ENCODE results near the gene MEX3C. TPM values are rescaled to one million over a fixed set of nuclear protein-coding genes. Genes with fewer than 3 reads are reported as not detected.
A peak's percentile ranks its signal among the peaks of the same experiment; 100 is the strongest.

MEX3C gene
- 42.2 TPM for total RNA-seq

- DNase-seq, result peak; percentile 100
Observed at GRCh38 chr18:51197661-51198424, at the start of gene MEX3C. Gene MEX3C (minus strand): TSS chr18:51197681. CDS start chr18:51197320, 361 bp downstream.

DNA sequence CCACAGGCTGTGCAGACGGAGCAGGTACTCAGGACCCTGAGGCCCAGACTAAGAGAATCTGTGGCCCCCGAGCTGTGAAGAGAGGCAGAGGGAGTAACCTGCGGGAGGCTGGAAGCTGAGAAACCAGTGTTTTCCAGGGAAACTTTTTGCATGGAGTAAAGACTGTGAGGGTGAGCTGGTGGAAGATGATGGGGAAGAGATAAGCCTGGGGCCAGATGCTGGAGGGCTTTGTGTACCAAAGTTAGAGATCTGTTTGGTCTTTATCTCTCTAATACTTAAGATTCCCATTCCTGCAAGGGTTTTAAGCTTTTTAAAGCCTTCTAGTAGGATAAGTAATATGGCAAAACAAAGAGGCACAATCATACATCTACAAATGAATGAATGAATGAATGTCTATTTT is 43.7 kb upstream of the MEX3C start:
- no peak for DNase-seq

GRCh38 chr18:51236225-51236624 is 38.7 kb upstream of the MEX3C start:
- no peak for DNase-seq

DNA sequence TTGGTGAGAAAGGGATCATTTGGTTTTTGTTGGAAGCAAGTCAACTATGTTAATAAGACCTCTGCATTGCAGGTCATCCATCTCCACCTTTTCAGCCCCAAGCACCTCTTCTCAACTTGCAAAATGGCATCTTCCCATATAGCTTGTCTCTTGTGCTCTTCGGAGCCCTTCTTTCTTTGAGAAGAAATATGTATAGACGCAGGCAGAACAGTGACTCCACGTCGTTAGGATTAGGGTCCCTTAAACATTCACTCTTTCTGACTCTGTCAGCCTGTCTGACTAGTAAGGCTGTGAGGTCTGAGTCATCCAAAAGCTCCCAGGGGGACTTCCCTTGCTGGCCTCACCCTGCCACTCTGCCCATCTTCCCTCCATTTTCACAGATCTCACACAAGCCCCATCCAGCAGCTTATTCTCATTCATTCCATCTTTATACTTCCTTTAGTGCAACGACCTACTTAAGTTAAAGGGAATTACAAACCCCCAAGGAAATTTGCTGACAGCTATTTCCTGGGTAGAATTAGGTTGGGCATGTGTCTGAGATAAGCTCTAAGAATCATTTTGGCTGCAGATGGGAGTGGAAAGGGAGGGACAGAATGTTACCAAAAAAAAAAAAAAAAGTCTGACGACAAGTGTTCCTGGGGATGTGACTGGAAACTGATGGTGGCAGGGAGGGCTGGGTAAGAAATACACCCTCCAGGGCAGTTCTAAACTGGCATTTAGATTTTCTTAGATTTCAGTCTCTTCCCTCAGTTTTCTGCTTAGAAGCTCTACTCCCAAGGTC is 37.7 kb upstream of the MEX3C start:
- DNase-seq, result no peak

DNA sequence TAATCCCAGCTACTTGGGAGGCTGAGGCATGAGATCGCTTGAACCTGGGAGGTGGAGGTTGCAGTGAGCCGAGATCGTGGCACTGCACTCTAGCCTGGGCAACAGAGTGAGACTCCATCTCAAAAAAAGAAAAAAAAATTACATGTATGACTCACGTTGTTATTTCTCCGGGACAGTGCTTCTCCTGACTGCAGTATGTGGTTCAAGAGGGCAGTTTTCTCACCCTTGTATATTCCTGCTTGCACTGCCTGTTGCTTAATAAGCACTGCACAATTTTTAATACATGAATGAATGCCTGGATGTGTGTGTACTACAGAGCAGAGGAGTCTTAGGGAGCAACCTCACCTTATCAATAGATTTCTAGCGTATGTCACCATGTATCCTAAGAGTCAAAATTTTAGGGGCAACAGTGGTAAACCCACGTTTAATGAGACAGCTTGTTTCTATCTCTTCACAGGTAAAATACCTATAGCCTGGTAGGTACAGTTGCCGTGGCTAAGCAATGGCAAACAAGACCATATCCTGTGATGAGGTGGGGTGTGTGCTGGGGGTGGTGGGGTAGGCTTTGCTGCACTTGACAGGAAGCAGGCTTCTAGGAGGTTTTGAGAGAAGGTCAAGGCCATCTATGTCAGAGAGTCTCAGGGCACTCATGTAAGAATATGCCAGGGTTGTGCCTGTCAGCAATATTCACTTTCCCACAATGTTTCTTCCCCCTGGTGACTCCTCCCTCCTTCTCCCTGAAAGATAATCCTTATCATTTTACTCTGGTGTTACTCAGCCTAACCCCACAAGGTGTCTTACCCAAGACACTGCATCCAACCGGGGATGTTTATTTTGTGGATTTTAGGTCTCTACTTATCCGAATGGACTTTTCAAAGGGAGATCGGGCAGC is 36.9 kb upstream of the MEX3C start:
- no peak for DNase-seq

DNA sequence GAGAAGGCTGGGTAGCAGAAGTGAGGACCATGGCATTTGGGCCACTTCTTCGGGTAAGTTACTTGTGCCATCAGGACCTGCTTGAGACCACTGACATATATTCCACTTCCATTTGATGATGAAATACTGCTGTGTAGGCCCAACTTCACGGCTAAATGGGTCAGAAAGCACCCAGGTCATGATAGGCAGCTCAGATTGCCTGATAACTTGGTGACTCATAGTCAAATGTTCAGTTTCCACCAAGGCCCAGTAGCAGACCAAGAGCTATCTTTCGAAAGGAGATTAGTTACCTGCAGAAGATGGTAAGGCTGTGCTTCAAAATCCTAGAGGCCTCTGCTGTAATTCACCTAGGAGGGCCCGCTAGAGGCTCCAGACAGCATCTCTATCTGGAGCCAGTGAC is 31.8 kb upstream of the MEX3C start:
- no peak for DNase-seq

DNA sequence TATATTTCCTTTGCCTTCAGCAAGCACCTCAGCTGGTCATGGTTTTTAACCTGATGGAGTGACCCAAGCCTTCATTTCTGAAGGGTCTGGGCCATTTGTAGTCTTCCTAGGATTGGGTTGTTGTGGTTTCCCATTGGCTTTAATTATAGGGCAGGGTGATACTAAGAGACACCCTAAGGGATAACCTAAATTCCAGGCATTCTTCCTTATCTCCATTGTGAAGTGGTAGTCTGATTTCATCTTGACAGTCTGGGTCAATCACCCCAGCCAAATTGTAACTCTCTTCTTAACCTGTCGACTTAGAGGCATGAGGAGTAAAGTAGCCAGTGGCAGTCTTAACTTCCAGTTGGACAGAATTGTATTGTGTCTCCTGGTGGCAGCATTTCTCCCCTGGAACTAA is 30.2 kb upstream of the MEX3C start:
- no peak for DNase-seq

DNA sequence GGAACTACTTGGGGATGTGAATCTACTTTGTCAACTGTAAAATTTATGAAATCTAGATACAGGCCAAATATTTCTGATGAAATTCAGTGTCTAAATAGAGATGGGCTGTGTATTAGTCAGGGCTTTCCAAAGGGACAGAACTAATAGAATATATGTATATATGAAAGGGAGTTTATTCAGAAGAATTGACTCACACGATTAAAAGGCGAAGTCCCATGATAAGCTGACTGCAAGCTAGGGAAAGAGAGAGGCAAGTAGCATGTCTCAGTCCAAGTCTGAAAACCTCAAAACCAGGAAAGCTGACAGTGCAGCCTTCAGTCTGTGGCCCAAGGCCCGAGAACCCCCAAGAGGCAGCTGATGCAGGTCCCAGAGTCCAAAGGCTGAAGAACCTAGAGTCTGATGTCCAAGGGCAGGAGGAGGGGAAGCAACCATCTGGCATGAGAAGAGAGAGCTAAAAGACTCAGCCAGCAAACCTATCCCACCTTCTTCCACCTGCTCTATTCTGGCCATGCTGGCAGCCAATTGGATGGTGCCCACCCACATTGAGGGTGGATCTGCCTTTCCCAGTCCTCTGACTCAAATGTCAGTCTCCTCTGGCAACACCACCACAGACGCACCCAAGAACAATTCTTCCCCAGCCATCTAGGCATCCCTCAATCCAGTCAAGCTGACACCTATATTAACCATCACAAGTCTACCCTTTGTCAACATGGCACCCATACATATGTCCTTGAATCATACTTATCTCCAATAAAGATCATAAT is 29.3 kb upstream of the MEX3C start:
- DNase-seq, result no peak

DNA sequence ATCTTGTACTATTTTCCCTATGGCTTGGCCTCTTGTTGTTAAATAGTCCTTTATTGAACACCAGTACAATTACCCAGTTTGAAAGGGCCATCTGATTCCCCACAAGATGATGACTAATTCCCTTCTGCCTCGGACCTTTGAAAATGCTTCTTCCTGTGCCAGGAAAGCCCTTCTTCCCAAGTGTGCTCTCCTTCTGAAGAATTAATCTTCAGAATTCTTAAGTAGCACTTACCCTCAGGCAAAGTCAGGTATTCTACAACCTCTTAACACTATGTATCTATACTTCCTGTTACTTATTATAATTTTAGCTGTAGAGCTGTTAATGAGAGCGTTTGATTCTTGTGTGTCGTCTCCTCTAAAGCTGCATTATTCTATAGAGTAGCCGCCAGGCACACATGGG is 28.6 kb upstream of the MEX3C start:
- no peak for DNase-seq

DNA sequence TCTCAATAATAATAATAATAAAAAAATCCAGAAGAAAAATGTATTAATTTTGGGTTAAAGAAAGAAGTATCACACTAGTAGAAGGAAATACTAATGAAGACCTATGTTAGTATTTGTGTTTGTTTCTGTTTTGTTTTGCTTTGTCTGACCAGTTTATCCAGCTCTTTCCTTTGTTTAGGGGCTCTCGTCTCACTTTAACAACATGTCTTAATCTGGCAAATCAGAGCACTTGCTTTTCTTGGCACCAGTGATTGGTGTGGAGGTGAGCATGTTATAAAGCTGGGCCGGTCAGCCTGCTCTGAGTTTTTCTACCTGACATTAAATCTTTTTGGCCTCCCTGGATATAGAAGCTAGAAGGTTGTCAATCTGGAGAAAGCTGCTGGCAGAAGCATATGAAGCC is 15.1 kb upstream of the MEX3C start:
- no peak for DNase-seq

DNA sequence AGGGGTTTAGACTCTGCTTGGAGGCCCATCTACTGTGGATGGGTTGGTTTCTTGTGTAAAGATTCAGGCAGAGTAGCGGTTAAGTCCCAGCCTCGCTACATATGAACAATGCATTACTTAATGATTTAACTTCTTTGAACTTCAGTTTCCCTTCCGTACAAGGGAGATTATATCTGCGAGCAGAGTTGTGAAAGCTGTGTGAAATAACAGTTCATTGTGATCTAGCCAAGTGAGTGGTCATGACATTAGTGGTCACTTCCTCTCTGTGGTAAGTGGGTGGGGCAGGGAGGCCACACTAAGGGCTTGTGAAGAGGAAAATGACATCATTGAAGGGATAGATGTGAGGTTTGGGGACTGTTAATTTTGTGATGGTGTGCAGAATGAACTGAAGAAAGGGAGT is 14.1 kb upstream of the MEX3C start:
- DNase-seq, result no peak

- peak; percentile 70 for DNase-seq
Observed at GRCh38 chr18:51196811-51197660, 445 bp downstream of the MEX3C start.

DNA sequence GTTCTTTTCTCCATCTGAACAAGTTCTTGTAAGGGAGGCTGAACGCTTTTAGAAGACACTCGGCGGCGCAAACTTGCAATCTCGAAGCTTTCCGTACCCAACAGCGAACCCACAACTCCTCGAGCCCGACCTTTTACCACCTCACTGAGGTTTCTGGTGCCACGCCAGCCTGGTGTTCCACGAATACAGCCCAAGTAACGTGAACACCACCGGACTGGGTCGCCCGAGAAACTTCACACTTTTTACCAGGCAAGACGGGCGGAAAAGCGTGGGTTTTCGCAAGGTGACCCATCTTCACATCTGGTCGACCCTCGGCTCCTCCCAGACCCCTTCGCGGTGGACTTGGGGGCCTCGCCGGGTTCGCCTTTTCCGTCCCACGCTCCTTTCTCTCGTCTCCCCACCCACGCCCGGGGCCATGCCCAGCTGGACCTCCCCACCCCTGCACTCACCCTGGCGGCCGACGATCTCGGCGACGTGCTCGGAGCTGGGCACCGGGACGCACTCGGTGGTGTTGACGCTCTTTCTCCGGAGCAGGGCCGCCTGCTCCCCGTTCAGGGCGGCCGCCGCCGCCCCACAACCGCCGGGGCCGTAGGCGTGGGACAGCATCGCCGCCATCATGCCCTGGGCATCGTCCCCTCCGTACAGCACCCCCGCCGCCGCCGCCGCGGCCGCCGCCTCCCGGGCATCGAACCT is 1.2 kb downstream of the MEX3C start:
- no peak for DNase-seq

GRCh38 chr18:51195451-51196117 is 1.9 kb downstream of the MEX3C start:
- DNase-seq, result peak; percentile 80

GRCh38 chr18:51195086-51195450 is 2.4 kb downstream of the MEX3C start:
- DNase-seq, result no peak

DNA sequence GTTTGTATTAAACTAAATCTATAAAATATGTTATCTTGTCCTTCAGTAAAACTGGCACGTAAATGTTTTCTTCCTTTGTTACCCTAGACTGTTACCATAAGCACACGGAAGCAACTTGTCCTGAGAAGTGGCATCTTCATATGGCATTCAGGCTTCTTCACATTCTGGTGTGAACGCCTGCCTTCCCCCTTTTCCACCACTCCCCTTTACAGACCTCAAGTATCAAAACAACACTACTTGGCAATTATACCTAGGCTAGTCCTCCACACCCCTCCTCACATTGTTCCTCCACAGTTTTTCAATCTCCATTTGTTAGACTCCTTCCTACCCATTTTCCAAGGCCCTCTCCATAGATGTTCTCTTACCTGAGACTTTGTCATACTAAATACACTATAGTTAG is 2.9 kb downstream of the MEX3C start:
- DNase-seq, result peak; percentile 33

- DNase-seq, result peak; percentile 16
Observed at GRCh38 chr18:51193621-51194287, 3.7 kb downstream of the MEX3C start.

- DNase-seq, result no peak
Observed at GRCh38 chr18:51192696-51193095, 4.8 kb downstream of the MEX3C start.

GRCh38 chr18:51192026-51192425 is 5.5 kb downstream of the MEX3C start:
- DNase-seq, result no peak

All from tongue (tissue), 2 donors.